NK-92 (cell line): ENCODE results near the gene TRMT44.
"Not testable (repeated sequence)": the region's sequence is repeated elsewhere in the genome, so short reads cannot be mapped to it uniquely, and the experiment has no call there.

Source experiments
- DNase-seq: peaks from one replicate; lab custom pipeline; 2025; ENCODE audit not compliant: unreplicated experiment; lab: John Stamatoyannopoulos, UW

The TRMT44 gene

GRCh38 chr4:8510191-8510590 lies 69.6 kb downstream of the TRMT44 start:
- DNase-seq, result no peak

GRCh38 chr4:8510611-8511285 lies 70.2 kb downstream of the TRMT44 start:
- no peak for DNase-seq

GRCh38 chr4:8512510-8512909 lies 71.9 kb downstream of the TRMT44 start:
- DNase-seq, result no peak

- not testable (repeated sequence) for DNase-seq
Observed at GRCh38 chr4:8513080-8513479, 72.5 kb downstream of the TRMT44 start.

- DNase-seq, result no peak
Observed at GRCh38 chr4:8513931-8514330, 73.4 kb downstream of the TRMT44 start.

- DNase-seq, result no peak
Observed at GRCh38 chr4:8514391-8514790, 73.8 kb downstream of the TRMT44 start.

- no peak for DNase-seq
Observed at GRCh38 chr4:8515316-8516060, 74.9 kb downstream of the TRMT44 start.

GRCh38 chr4:8516061-8516573 lies 75.5 kb downstream of the TRMT44 start:
- no peak for DNase-seq

- DNase-seq, result no peak
Observed at GRCh38 chr4:8516996-8517550, 76.5 kb downstream of the TRMT44 start.

- DNase-seq, result no peak
Observed at GRCh38 chr4:8517946-8518345, 77.4 kb downstream of the TRMT44 start.

- DNase-seq, result no peak
Observed at GRCh38 chr4:8522160-8523120, 81.9 kb downstream of the TRMT44 start.

- no peak for DNase-seq
Observed at GRCh38 chr4:8523175-8523574, 82.6 kb downstream of the TRMT44 start.

GRCh38 chr4:8523766-8524165 lies 83.2 kb downstream of the TRMT44 start:
- DNase-seq, result no peak

GRCh38 chr4:8524595-8525382 lies 84.2 kb downstream of the TRMT44 start:
- DNase-seq, result no peak

GRCh38 chr4:8525383-8526120 lies 85.0 kb downstream of the TRMT44 start:
- no peak for DNase-seq
